ENCODE results near the gene MTMR2. TPM values are rescaled to one million over a fixed set of nuclear protein-coding genes. Genes with fewer than 3 reads are reported as not detected.

Gene MTMR2
- total RNA-seq, 1 experiment from 2014 or later: 29.1 TPM

DNA sequence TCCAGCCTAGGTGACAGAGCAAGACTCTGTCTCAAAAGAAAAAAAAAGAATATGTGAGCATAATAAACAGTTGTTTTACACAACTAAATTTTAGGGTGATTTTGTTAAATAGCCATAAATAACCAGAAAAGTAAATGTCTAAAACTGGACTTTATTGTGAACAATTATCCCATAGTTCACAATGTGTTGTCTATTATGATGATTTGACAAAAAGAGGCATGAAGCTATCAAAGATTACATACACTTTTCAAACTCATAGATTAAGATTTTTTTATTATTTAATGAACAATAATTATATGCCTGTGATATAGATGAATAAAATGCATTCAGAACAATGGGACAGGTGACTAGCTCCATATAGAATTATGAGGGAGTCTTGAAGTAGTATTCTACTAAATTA, 27.0 kb upstream of the MTMR2 start:
- ChIA-PET CTCF (no interaction called here), POLR2A (no interaction called here), RAD21 (ENCODE audit: low non-redundant PET in 1 of 2, low total read pairs in 2 of 2, uncharacterized antibody in 2 of 2, unreplicated experiment in 2 of 2) (no interaction called here)
- DNase-seq (ENCODE audit: low read depth, low spot score) (no peak), ATAC-seq (no peak)
- Histone ChIP-seq H3K9ac (ENCODE audit: low read length) (no peak overlapping the region), H3K79me2 (ENCODE audit: insufficient read depth, low read length) (no peaks in the 10 kb centered on the region), H3K4me2 (ENCODE audit: low read length) (no peak overlapping the region), H3K36me3 (ENCODE audit: control insufficient read depth in 1 of 2, insufficient read depth in 2 of 2, low read length in 2 of 2) (no peaks in the 10 kb centered on the region), H4K20me1 (ENCODE audit: insufficient read depth) (no peaks in the 10 kb centered on the region), H2AFZ (ENCODE audit: low read depth, low read length, poor library complexity, severe bottlenecking) (no peak overlapping the region), H3K27me3 (ENCODE audit: insufficient read depth, low read length) (no peaks in the 10 kb centered on the region), H3K9me3 (ENCODE audit: control insufficient read depth in 1 of 2, insufficient read depth in 1 of 2, low read depth in 1 of 2, low read length in 2 of 2) (no peaks in the 10 kb centered on the region), H3K9me2 (ENCODE audit: insufficient read depth) (no peaks in the 10 kb centered on the region), H3K27ac (ENCODE audit: low read depth, low read length) (no peak overlapping the region), H3K4me1 (ENCODE audit: control insufficient read depth in 1 of 2, insufficient read depth in 2 of 2, low read length in 2 of 2) (no peaks in the 10 kb centered on the region), H3K4me3 (replicated peaks in 1 of 2; ENCODE audit: low read depth in 1 of 2, low read length in 2 of 2) (no peak overlapping the region)
- no peak for TF ChIP-seq JUND (IDR thresholded peaks at IDR 0.05)
- no TSS peak for BruUV-seq (replicated peaks)
- intact Hi-C loops (cut with micrococcal nuclease): no loop called here

GRCh38 chr11:95948637-95949036, 24.7 kb upstream of the MTMR2 start:
- ATAC-seq (no peak), DNase-seq (ENCODE audit: low read depth, low spot score) (no peak)
- Histone ChIP-seq H3K27me3 (ENCODE audit: insufficient read depth, low read length) (no peaks in the 10 kb centered on the region), H3K9me3 (ENCODE audit: control insufficient read depth in 1 of 2, insufficient read depth in 1 of 2, low read depth in 1 of 2, low read length in 2 of 2) (peaks cover 0 to 3% of the 10 kb centered on the region in 2 experiments; a peak in 2 of 4 replicates), H3K79me2 (ENCODE audit: insufficient read depth, low read length) (no peaks in the 10 kb centered on the region), H3K4me3 (replicated peaks in 1 of 2; ENCODE audit: low read depth in 1 of 2, low read length in 2 of 2) (no peak overlapping the region), H3K4me2 (ENCODE audit: low read length) (no peak overlapping the region), H3K9me2 (ENCODE audit: insufficient read depth) (no peaks in the 10 kb centered on the region), H3K36me3 (ENCODE audit: control insufficient read depth in 1 of 2, insufficient read depth in 2 of 2, low read length in 2 of 2) (no peaks in the 10 kb centered on the region), H2AFZ (ENCODE audit: low read depth, low read length, poor library complexity, severe bottlenecking) (no peak overlapping the region), H3K4me1 (ENCODE audit: control insufficient read depth in 1 of 2, insufficient read depth in 2 of 2, low read length in 2 of 2) (no peaks in the 10 kb centered on the region), H3K27ac (ENCODE audit: low read depth, low read length) (no peak overlapping the region), H3K9ac (ENCODE audit: low read length) (no peak overlapping the region), H4K20me1 (ENCODE audit: insufficient read depth) (no peaks in the 10 kb centered on the region)
- TF ChIP-seq CBX3 (IDR thresholded peaks at IDR 0.05; ENCODE audit: low read depth) (no peak), EGR1 (IDR thresholded peaks at IDR 0.05; ENCODE audit: low read depth) (no peak), SIN3A (IDR thresholded peaks at IDR 0.05; ENCODE audit: low read depth) (no peak), REST (IDR thresholded peaks at IDR 0.05; ENCODE audit: low read depth) (no peak), YY1 (IDR thresholded peaks at IDR 0.05; ENCODE audit: extremely low read depth, insufficient replicate concordance, low read depth, low read length) (no peak), ATF3 (IDR thresholded peaks at IDR 0.05) (no peak)
- intact Hi-C loops (cut with micrococcal nuclease): no loop called here
- RAD21 ChIA-PET (ENCODE audit: low non-redundant PET in 1 of 2, low total read pairs in 2 of 2, uncharacterized antibody in 2 of 2, unreplicated experiment in 2 of 2): no interaction called here
- POLR2A ChIA-PET: no interaction called here
- CTCF ChIA-PET: no interaction called here
- BruUV-seq (replicated peaks): no TSS peak
